ENCODE measurements around the gene SPAG6. TPM values are rescaled to one million over a fixed set of nuclear protein-coding genes. Genes with fewer than 3 reads are reported as not detected.

The SPAG6 gene
- total RNA-seq, 1 experiment from 2014 or later = 0.74 TPM

- Mint-ChIP-seq H3K4me1 (no peaks in the 10 kb centered on the region), H3K27ac (no peak overlapping the region), H3K27me3 (ENCODE audit: low read depth) (no peaks in the 10 kb centered on the region), H3K9me3 (peaks cover 11% of the 10 kb centered on the region), H3K4me3 (no peak overlapping the region), H3K36me3 (no peaks in the 10 kb centered on the region)
- ChIA-PET CTCF (no interaction called here), POLR2A (no interaction called here)
- TF ChIP-seq ELF4 (CRISPR knock-in tag; IDR thresholded peaks at IDR 0.05; ENCODE audit: low read depth) = no peak
- TF ChIP-seq ZSCAN18 (CRISPR knock-in tag; IDR thresholded peaks at IDR 0.05) = no peak
- no peak for TF ChIP-seq ZNF512 (CRISPR knock-in tag; IDR thresholded peaks at IDR 0.05; ENCODE audit: borderline replicate concordance)
- no peak for TF ChIP-seq CREB1 (CRISPR knock-in tag; IDR thresholded peaks at IDR 0.05)
- no peak for TF ChIP-seq ZNF121 (CRISPR knock-in tag; IDR thresholded peaks at IDR 0.05)
- TF ChIP-seq ZNF263 (CRISPR knock-in tag; IDR thresholded peaks at IDR 0.05; ENCODE audit: low read depth) = no peak
- TF ChIP-seq AFF4 (CRISPR knock-in tag; IDR thresholded peaks at IDR 0.05; ENCODE audit: borderline replicate concordance) = no peak
- no peak for TF ChIP-seq RORB (CRISPR knock-in tag; IDR thresholded peaks at IDR 0.05)
- TF ChIP-seq CDX4 (CRISPR knock-in tag; IDR thresholded peaks at IDR 0.05; ENCODE audit: borderline replicate concordance) = no peak
- no peak for TF ChIP-seq EMX1 (CRISPR knock-in tag; IDR thresholded peaks at IDR 0.05)
- TF ChIP-seq NFYB (CRISPR knock-in tag; conservative IDR thresholded peaks at IDR 0.05; ENCODE audit: low read depth) = no peak
- TF ChIP-seq TCF7 (CRISPR knock-in tag; IDR thresholded peaks at IDR 0.05; ENCODE audit: low read depth) = no peak
- no peak for TF ChIP-seq SMAD4 (CRISPR knock-in tag; IDR thresholded peaks at IDR 0.05)
- TF ChIP-seq CBFB (CRISPR knock-in tag; IDR thresholded peaks at IDR 0.05; ENCODE audit: low read depth) = no peak
- TF ChIP-seq ZNF396 (CRISPR knock-in tag; IDR thresholded peaks at IDR 0.05; ENCODE audit: borderline replicate concordance) = no peak
- TF ChIP-seq PRRX2 (CRISPR knock-in tag; IDR thresholded peaks at IDR 0.05) = no peak
- no peak for TF ChIP-seq ZNF317 (CRISPR knock-in tag; IDR thresholded peaks at IDR 0.05; ENCODE audit: borderline replicate concordance, low read depth)
- TF ChIP-seq FOXP4 (CRISPR knock-in tag; IDR thresholded peaks at IDR 0.05) = no peak
- no peak for DNase-seq (ENCODE audit: low spot score)
- ATAC-seq = no peak
Observed at GRCh38 chr10:22303461-22303860, 41.8 kb upstream of the SPAG6 start.

Data from WTC11 (cell line).